CD4-positive, alpha-beta T cell treated with Interleukin-15 for 1 hour (primary cell): ENCODE results near the gene ME3.

ENCODE experiments used
- DNase-seq: peaks from one replicate; pipeline ENCODE4 v3.0.0-alpha.2; 2020

ME3 gene

GRCh38 chr11:86692317-86692716 lies 19.9 kb upstream of the ME3 start:
- DNase-seq: no peak

DNA sequence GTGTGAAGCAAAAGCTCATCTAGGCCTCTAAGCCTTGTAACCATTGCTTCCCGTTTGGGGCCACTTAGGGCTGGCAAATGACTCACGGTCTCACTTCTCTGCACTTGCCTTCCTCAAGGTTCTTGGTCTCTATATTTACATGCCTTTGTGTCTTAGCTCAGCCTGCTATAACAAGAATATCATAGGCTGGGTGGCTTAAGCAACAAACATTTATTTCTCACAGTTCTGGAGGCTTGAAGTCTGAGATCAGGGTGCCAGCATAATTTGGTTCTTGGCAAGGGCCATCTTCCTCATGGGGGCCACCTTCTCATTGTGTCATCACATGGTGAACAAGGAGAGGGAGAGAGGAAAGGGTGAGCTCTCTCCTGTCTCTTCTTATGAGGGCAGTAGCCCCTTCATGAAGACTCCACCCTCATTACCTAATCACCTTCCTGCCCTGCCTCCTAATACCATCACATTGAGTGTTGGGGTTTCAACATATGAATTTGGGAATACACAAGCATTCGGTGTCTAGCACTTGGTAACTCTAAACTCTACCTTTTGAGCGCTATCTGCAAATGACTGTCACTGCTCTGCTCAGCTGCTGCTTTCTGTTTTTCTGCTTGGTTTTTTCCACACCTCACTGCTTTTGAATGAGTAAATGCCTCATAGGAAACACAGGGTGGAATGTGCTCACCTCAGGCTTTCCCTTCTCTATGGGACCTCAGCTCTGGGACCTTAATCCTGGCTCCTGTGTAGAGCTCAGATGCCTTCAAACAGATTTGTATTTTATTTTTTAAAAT lies 16.2 kb upstream of the ME3 start:
- DNase-seq: peak; percentile 17

DNA sequence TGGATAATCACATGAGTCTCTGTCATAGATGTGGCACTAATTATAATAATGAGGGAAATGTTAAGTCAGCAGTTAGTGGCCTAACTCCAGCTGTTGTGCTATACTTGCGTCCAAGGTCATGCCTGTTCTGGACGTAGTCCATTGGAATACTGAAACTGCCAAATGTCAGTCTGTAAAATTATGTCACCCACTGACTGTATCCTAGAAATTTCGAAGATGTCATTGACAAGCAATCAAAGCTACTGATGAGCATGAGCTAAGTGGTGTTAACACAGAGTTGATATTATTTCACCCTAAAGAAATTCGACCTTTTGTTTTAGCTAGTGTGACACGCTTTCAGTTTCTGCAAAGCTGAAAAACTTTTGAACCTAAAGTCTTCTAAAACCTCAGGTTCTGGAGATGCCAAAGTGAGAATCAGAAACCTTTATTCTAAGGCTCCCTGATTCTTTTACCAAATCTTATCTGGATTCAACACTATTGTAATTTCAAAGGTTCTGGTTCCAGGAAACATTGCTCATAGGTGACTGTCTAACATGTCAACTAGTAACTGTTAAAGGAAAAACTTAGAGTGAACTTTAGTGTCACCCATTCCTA lies 14.9 kb upstream of the ME3 start:
- DNase-seq: no peak

DNA sequence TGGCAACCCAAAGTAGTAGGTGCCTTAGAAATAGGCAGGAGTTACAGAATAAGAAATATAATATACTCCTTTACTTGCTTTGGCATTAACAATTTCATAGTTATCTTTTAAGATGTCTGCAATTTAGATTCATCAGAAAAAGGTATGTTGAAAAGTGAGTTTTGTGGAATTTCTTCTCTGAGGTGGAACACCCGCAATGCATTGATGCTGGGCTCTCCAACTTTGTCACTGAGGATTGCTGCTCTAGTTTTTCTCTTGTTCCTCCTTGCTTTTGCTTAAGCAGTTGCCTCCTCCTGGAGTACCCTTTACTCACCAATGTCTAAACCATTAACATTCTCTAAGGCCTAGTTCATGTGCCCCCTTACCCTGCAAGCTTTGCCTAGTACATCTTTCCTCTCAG lies 14.1 kb upstream of the ME3 start:
- DNase-seq: no peak

GRCh38 chr11:86681483-86681756 lies 9.0 kb upstream of the ME3 start:
- DNase-seq: no peak

- DNase-seq: no peak
These were observed 8.5 kb upstream of the ME3 start for GRCh38 chr11:86680716-86681482.

- no peak for DNase-seq
These were observed 6.4 kb upstream of the ME3 start for GRCh38 chr11:86678823-86679222.

DNA sequence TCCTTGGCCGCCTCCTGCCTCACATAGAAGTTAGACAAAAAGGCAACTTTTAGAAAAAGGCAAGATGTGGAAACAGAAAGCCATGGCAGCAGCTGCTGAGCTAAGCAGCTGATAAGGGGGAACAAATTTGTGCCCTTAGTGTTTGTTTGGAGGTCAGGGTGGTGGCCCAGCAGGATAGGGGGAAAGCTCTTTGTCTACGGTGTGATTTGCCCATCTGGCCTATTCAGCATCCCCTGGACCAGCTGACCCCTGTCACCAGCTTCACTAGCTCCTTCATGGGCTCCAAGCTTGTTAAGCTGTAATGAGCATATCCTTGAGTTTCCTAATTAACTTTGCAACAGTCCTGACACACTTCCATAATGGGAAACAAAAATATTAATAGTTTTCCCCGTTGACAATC lies 5.9 kb upstream of the ME3 start:
- no peak for DNase-seq

GRCh38 chr11:86676533-86677154 lies 4.2 kb upstream of the ME3 start:
- no peak for DNase-seq

GRCh38 chr11:86676010-86676409 lies 3.6 kb upstream of the ME3 start:
- no peak for DNase-seq

GRCh38 chr11:86675017-86675416 lies 2.6 kb upstream of the ME3 start:
- no peak for DNase-seq

- no peak for DNase-seq
These were observed 1.7 kb upstream of the ME3 start for GRCh38 chr11:86673872-86674750.

DNA sequence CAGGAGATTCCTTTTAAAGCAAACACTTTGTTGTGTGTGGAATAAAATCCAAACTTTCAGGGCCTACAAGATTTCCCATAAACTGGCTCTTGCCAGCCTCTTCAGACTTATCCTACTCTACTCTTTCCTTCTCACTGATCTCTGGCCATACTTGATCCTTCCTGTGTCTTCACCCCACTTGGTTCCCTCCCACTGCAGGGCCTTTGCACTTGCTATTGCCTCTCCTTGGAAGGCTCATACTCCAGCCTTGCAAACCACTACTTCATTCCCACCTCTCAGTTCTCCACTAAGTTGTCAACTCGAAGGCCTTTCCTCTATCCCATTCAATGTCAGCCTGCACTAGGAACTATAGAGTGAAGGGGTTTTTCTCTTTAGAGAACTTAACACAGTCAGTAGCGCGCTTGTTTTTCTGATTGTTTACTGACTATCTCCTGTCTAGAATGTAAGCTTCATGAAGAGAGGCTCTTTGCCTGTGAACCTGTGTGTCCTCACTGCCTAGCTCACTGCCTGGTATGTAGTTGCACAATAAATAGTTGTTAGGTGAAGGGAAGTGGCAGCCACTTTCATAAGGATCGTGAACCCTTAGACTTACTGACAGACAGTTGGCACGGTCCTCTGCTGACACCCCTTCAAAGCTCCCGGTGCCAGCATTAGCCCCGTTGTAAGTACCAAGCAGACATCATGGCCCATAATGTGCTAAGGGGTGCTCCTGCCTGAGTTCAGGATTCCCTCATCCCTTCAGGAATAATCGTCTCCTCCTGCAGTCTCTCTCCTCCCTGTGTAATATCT lies 833 bp upstream of the ME3 start:
- DNase-seq: no peak

DNA sequence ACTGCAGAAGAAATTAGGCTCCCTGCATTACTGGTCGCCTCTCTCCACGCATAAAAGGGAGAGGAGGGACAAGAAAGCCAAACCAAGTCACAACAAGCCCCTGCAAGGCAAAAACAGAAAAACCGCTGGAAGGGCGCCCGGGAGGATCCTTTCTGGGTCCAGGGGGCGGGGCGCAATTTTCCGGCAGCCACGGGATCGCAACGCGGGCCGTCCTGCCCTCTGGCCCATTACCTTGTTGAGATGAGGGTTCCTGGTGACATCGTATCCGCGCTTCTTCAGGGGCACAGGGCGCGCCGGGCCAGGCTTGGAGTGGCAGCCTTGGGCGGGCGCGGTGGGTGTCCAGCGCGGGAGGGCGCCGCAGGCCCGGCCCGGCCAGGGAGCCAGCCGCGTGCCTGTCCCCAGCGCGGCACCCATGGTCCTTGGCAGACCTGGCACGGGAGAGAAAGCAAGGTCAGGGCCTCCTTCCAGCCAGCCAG lies 847 bp downstream of the ME3 start:
- DNase-seq: no peak

GRCh38 chr11:86670911-86671310 lies 1.5 kb downstream of the ME3 start:
- no peak for DNase-seq

DNA sequence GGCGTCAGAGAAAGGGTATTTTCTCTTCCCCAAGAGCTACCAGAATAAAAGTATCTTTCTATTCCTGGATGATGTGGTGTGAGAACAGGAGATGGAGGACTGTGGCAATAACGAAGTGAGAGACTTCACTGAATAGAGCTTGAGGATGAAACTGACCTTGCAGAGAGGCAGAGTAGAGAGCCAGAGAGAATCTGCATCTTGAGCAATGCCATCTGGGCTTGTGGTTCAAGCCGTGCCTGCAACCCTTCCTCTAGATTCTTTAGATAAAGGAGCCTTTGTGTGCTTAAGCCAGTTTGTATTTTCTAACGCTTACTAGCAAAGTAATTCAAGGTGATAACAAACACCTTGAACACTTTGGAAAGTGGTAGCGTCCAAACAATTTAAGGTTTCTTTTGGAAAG lies 2.2 kb downstream of the ME3 start:
- DNase-seq: no peak

GRCh38 chr11:86669424-86669823 lies 3.0 kb downstream of the ME3 start:
- no peak for DNase-seq

DNA sequence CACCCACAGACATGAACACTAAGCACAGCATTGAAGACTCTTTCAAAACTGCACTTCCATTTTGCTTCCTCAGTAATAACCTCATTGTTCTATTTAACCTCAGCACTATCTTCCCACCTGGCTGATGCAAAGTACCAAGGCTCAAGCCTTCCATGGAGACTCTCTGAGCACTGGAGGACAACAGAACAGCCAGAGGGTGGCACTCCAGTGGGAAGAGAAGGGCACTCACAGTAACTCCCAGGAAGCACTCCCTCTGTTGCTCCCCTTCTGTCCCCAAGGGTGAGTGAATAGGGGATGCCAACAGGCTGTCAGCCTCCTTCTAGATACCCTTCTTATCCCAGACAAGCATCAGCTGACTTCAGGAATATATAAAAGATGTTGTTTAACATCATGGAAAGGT lies 3.5 kb downstream of the ME3 start:
- no peak for DNase-seq

DNA sequence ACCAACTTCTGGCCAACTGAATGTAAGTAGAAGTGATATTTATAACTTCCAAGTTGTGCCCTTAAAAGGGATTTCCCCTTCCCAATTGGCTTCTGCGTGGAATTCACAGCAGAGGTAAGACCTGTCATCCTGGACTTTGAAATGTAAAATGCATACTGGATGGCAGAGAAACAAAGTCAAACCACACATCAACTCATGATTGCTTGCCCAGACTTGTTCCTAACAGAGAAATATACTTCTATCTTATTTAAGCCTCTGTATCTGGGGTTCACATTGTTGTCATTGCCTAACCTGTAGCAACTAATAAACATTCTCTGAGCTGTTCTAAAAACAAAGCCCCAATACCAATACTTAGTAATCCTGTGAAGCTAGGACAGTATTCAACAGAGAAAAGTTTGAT lies 6.2 kb downstream of the ME3 start:
- no peak for DNase-seq

- no peak for DNase-seq
These were observed 7.5 kb downstream of the ME3 start for GRCh38 chr11:86664930-86665329.

DNA sequence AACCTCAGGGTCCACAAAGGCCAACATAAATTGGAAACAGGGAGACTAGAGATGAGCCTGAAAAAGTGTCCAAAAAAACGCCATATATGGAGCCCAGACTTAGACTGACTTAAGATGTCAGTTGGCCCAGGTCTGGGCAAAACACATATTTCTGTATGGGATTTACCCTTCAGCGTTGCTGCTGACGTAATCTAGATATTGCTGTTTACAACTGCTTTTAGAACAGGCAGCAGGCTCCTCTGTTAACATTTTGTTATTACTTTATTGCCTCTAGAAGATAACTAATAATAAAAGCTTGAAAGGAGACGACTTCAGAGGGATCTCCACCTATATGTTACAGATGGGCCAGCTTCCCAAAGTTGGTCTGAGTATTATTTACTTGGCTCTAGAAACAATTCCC lies 8.7 kb downstream of the ME3 start:
- DNase-seq: no peak

- DNase-seq: no peak
These were observed 9.1 kb downstream of the ME3 start for GRCh38 chr11:86663291-86663690.
